Measurements from ENCODE around the gene BUB1. TPM values are rescaled to one million over a fixed set of nuclear protein-coding genes. Genes with fewer than 3 reads are reported as not detected.

Gene BUB1
- total RNA-seq, 4 donors from 2014 or later, result 4.0 to 9.1 (median 5.2) TPM

DNA sequence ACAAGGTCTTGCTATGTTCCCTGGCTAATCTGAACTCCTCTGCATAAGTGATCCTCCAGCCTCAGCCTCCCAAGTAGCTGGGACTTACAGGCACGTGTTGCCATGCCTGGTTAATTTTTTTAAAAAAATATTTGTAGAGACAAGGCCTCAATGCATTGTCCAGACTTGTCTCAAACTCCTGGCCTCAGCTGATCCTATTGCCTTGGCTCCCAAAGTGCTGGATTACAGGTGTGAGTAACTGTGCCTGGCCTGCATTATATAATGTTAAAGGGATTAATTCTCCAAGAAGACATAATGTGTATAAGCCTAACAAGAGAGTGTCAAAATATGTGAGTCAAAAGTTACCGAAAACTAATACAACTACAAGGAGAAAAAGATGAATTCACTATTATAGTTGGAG is 32.2 kb downstream of the BUB1 start:
- Histone ChIP-seq H3K27ac (no peak overlapping the region), H3K36me3 (no peaks in the 10 kb centered on the region), H3K9me3 (no peaks in the 10 kb centered on the region), H3K4me1 (no peaks in the 10 kb centered on the region), H3K4me3 (no peak overlapping the region), H3K27me3 (no peaks in the 10 kb centered on the region)
- TF ChIP-seq, protein P1, sequence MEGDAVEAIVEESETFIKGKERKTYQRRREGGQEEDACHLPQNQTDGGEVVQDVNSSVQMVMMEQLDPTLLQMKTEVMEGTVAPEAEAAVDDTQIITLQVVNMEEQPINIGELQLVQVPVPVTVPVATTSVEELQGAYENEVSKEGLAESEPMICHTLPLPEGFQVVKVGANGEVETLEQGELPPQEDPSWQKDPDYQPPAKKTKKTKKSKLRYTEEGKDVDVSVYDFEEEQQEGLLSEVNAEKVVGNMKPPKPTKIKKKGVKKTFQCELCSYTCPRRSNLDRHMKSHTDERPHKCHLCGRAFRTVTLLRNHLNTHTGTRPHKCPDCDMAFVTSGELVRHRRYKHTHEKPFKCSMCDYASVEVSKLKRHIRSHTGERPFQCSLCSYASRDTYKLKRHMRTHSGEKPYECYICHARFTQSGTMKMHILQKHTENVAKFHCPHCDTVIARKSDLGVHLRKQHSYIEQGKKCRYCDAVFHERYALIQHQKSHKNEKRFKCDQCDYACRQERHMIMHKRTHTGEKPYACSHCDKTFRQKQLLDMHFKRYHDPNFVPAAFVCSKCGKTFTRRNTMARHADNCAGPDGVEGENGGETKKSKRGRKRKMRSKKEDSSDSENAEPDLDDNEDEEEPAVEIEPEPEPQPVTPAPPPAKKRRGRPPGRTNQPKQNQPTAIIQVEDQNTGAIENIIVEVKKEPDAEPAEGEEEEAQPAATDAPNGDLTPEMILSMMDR (IDR thresholded peaks at IDR 0.05), result no peak
- TF ChIP-seq POLR2A (IDR thresholded peaks at IDR 0.05), result no peak
- no peak for DNase-seq

DNA sequence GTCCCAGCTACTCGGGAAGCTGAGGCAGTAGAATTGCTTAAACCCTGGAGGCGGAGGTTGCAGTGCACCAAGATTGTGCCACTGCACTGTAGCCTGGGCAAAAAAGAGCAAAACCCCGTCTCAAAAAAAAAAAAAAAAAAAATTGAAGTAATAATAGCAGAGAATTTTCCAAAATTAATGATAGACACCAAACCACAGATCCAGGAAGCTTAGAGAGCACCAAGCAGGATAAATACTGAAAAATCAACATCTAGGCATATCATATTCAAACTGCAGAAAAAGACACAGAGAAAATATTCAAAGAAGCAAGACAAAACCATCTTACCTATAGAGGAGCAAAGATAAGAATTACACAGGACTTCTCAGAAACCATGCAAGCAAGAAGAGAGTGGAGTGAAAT is 33.5 kb downstream of the BUB1 start:
- H3K4me3 ChIP-seq, result no peak overlapping the region
- no peak for DNase-seq
- no peak overlapping the region for H3K27ac ChIP-seq
- H3K9me3 ChIP-seq, result no peaks in the 10 kb centered on the region
- H3K27me3 ChIP-seq, result no peaks in the 10 kb centered on the region
- no peaks in the 10 kb centered on the region for H3K36me3 ChIP-seq
- no peaks in the 10 kb centered on the region for H3K4me1 ChIP-seq
- TF ChIP-seq POLR2A (IDR thresholded peaks at IDR 0.05), result no peak
- TF ChIP-seq, protein P1 (IDR thresholded peaks at IDR 0.05), result no peak

DNA sequence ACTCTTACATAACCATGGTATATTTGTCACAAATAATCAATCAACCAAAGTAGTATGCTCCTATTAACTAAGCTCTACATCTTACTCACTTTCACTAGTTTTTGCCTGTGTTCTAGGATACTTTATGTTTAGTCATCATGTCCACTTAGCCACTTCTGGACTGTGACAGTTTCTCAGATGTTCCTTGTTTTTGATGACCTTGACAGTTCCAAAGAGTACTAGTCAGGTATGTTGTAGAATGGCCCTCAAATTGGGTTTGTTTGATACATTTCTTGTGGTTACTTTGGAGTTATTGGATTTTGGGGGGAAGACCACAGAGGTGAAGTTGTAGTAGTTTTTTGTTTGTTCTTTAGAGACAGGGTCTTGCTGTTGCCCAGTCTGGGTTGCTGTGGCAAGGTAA is 35.5 kb downstream of the BUB1 start:
- no peak overlapping the region for H3K27ac ChIP-seq
- H3K4me1 ChIP-seq, result no peaks in the 10 kb centered on the region
- TF ChIP-seq, protein P1 (IDR thresholded peaks at IDR 0.05), result no peak
- H3K4me3 ChIP-seq, result no peak overlapping the region
- no peaks in the 10 kb centered on the region for H3K27me3 ChIP-seq
- no peak for DNase-seq
- H3K9me3 ChIP-seq, result no peaks in the 10 kb centered on the region
- H3K36me3 ChIP-seq, result no peaks in the 10 kb centered on the region

DNA sequence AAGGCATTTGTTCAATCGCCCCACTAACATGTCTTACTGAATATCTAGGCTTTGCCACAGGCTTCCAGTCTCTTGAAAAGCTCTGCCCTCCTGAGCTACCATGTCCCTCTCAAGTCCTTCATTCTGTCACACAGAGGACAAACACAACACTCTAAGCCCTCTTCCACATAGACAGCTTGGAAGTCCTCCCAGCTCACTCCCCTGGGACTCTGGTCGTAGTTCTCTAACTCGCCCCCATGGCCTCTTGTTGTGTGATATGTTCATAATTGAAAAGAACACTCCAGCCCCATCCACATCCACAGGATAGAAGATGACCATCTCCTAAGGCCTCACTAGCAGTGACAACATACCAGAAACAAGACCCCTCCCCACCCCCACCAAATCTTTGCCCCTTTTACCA is 37.9 kb downstream of the BUB1 start:
- Histone ChIP-seq H3K27me3 (no peaks in the 10 kb centered on the region), H3K4me3 (no peak overlapping the region), H3K36me3 (no peaks in the 10 kb centered on the region), H3K27ac (no peak overlapping the region), H3K4me1 (no peaks in the 10 kb centered on the region), H3K9me3 (no peaks in the 10 kb centered on the region)
- no peak for DNase-seq
- TF ChIP-seq, protein P1 (IDR thresholded peaks at IDR 0.05), result no peak
- TF ChIP-seq POLR2A (IDR thresholded peaks at IDR 0.05), result no peak

DNA sequence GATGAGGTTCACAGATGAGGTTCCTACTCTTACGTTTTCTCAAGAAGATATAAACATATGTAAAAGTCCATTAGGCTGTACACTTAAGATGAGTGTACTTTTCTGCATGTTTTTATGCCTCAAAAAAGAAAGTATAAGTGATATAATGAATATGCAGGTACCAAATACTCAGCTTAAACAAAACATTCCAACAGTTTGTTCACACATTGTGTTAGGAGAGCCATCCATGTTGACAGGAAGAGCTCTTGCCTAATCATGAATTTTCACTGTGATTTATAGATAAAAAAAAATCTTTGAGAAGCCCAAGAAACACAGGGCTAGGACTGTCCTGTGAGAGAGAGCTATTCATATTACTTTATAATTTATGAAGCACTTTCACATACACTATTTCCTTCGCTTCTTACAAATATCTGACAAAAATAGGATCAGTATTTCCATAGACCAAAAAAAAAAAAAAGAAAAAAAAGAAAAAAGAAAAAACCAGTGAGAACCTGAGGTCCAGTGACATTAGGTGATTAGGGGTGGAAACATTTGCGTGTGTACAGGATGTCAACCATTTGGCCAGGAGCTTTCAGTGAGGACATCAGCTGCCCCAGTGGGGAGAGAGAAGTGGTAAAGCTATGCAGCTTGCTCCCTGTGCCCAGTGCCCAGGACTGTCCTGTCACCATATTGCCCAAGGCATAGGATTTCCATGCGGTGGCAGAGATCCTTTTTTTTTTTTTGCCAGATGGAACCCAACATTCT is 38.7 kb downstream of the BUB1 start:
- Histone ChIP-seq H3K4me1 (no peaks in the 10 kb centered on the region), H3K27ac (no peak overlapping the region), H3K4me3 (no peak overlapping the region), H3K27me3 (no peaks in the 10 kb centered on the region), H3K9me3 (no peaks in the 10 kb centered on the region), H3K36me3 (no peaks in the 10 kb centered on the region)
- TF ChIP-seq, protein P1 (IDR thresholded peaks at IDR 0.05), result no peak
- no peak for TF ChIP-seq POLR2A (IDR thresholded peaks at IDR 0.05)
- no peak for DNase-seq

DNA sequence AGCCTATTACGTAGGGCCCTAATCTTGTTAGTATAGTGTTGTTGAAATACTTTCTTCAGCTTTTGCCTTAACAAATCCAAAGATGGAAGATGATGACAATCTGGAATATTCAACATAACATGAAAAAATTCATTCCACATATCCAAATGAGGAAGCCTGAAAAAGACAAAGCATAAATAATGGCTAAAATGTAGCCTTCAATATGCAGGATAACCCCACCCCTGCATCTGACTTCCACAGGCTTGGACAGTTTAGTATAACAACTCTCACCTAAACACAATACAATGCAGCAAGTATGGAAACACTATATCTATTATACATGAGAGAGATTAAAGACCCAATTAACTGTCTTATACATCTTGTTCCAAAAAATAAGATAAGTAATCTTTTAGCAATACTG is 39.9 kb downstream of the BUB1 start:
- Histone ChIP-seq H3K27ac (no peak overlapping the region), H3K4me3 (no peak overlapping the region), H3K4me1 (no peaks in the 10 kb centered on the region), H3K9me3 (no peaks in the 10 kb centered on the region), H3K27me3 (no peaks in the 10 kb centered on the region), H3K36me3 (no peaks in the 10 kb centered on the region)
- TF ChIP-seq POLR2A (IDR thresholded peaks at IDR 0.05), result no peak
- TF ChIP-seq, protein P1 (IDR thresholded peaks at IDR 0.05), result no peak
- no peak for DNase-seq
